ENCODE measurements around the gene C15orf61.

C15orf61 gene

DNA sequence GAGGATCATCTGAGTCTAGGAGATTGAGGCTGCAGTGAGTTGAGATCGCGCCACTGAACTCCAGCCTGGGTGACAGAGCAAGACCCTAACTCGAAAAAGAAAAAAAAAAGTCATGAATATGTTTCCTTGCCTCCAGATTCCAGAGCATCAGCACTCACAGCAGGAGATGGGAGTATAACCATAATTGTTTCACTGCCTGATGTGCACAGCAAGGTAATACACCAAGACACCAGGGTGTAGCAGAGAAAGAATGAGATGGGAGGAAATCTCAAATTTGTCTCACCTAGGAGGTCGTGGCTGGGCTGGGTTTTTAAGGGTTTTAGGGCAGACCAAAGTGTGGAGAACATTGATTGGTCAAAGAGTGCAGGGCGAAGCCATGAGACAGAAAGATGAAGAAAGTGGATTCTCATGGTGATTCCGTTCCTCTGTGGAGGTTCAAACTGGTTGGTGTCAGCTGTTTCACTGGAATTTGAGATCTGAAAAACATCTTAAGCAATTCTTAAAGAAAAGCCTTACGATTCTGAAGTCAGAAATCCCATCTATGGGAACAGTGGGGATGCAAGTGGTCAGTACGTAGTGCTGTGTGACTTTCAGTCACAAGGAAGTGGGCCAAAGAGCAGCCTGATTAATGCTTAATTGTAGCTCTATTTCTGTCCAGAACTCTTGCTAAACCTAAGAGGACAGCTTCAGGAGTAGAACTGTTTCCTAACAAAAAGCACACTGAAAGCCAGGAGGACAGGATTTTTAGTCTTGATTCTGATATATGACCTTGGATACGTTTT is 7.8 kb upstream of the C15orf61 start:
- no peak for DNase-seq (ENCODE audit: low spot score)

DNA sequence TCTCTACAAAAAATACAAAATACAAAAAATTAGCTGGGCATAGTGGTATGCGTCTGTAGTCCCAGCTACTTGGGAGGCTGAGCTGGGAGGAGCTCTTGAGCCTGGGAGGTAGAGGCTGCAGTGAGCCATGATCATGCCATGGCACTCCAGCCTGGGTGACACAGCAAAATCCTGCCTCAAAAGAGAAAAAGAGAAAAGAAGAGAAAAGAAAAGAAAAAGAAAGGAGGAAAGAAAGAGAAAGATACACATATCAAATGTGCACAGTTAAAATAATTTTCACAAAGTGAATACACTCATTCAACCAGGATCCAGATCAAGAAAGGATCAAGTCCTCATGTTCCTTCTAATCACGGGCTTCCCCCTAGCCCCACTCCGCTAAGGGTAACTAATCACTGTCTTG is 5.8 kb upstream of the C15orf61 start:
- DNase-seq (ENCODE audit: low spot score) = no peak

DNA sequence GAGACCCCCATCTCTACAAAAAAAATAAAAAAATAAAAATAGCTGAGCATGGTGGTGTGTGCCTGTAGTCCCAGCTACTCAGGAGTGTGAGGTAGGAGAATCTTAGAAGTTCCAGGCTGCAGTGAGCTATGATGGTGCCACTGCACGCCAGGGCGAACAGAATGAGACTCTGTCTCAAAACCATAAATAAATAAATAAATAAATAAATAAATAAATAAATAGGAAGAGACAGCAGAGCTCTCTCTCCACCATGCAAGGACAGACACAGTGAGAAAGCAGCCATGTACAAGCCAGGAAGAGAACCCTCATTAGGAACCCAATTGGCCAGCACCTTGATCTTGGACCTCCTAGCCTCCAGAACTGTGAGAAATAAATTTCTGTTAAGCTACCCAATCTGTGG is 5.4 kb upstream of the C15orf61 start:
- no peak for DNase-seq (ENCODE audit: low spot score)

DNA sequence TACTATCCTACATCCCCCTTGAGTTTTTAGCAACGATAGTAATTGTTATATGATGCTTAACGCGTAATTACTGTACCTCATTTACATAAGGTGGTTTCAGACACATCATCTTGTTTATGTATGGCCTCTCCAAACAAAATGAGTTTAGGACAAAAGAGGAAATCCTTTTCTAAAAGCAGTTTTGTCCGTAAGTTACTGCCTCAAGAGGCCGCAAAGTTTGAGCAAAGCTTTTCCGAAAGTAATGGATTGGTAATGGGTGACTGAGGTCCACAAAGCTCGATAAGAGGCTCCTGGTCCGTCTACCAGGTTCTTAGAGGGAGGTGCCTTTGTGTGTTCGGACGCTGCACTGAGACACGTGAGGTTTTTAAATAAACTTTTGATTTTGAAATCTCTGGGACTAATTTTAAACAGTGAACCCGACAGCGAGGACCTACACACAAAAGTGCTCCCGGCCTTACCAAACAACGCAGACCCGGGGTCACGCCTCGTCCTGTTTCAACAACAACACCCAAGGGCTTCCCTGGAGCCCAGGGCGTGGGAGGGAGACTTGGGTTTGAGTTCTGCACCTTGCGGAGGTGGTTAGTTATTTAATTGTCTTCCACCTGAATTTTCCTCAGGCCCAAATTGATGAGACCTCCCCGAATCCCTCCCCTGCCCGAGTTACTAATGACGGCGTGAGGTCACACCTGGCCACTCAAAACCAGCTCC is 456 bp upstream of the C15orf61 start:
- peak; percentile 11 for DNase-seq (ENCODE audit: low spot score)

DNA sequence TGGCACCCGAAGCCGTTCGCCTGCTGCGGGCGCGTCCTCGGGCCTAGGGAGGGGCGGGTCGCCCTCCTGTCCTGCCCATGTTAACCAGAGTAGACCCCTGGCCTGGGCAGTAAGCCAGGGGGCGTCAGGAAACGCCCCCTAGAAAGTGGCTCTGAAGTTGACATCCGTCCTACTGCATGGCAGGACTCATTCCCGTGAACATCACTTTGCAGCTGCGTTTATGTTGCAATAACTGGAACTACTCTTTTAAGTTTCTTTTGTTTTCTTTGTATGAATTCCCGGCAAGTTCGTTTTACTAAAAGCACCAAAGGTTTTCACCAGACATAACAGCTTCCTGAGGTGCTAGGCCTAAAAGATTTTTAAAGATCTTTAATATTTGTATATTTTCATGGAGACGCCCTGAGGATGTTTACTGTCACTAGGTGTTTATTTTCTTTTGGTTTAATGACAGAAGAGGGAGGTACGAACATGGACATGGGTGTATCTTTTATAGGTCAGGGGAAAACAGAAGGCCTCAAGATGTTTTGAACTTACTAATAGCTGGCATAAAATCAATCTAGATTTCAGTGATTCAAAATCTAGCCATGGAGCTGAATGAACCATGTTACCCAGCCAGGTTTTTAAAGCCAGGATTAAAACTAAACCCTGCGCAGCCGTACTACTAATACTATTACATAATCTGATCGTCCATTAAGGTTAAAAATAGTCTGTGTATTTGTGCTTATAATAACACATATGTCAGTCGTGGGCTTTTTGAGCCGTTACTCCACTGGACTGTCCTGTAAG is 1.0 kb downstream of the C15orf61 start:
- peak; percentile 30 for DNase-seq (ENCODE audit: low spot score)

DNA sequence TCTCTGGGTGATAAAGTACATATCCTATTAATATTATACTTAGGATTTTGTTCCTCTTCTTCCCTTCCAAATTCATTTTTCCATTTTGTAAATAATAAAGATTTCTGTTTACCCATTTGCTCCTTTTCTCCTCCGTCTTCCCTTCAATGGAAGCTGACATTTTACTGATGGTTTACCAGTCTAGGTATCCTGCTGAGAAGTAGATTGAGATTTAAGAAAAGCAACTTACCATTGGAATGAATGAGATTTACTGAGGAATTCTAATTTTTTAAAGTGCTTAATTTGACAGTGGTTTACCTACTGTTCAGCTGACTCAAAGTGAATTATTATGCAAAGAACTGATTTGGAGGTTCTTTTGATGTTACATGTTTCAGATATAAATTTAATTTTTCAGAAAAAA is 2.4 kb downstream of the C15orf61 start:
- no peak for DNase-seq (ENCODE audit: low spot score)

DNA sequence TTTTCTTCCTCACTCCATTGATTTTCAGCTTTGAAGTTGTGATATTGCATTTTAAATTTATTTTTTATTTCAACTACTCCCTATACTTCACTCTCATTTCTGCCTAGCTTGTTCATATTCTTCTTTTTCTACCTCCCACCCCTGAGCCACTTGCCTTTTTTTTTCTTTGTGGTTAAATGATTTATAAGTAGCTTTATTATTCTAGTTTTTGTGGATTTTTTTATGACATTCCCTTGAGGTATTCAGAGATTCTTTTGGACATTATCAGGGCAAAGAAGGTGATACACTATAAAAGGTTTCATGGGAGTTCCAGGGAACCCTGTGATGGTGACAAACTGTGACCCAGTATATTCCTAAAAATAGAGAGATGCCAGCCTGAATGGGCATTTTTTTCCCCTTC is 3.3 kb downstream of the C15orf61 start:
- DNase-seq (ENCODE audit: low spot score) = no peak

DNA sequence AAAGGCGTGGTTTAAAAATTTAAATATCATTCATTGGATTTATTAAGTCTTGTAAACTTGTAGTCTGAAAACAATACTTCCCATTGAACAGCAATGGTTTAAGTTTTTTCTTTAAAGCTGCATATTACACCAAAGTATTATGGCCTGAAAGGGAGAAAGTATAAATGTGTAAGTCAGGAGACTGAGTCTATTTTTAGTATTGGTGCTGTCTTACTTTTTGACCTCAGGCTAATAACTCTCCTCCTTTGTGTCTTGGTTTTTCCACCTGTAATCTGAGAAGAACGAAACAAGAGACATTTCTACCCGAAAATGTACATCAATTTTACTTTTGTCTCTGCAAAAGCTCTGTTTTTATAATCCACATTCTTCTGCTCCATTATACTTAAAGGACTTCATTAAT is 7.6 kb downstream of the C15orf61 start:
- DNase-seq (ENCODE audit: low spot score) = no peak

DNA sequence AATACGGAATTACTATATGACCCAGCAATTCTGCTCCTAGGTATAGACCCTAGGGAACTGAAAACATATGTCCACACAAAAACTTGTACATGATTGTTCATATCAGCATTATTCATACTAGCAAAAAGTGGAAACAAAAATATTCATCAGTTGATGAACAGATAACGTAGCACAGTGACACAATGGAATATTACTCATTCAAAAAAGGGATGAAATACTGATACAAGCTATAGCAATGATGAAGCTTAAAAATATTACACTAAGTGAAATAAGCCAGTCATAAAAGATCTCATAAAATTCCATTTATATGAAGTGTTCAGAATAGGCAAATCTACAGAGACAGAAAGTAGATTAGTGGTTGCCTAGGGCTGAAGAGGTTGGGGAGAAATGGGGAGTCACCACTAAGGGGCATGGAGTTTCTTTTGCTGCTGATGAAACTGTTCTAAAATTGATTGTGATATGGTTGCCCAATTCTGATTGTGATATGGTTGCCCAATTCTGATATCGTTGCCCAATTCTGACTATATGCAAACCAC is 10.5 kb downstream of the C15orf61 start:
- peak; percentile 42 for DNase-seq (ENCODE audit: low spot score)

DNA sequence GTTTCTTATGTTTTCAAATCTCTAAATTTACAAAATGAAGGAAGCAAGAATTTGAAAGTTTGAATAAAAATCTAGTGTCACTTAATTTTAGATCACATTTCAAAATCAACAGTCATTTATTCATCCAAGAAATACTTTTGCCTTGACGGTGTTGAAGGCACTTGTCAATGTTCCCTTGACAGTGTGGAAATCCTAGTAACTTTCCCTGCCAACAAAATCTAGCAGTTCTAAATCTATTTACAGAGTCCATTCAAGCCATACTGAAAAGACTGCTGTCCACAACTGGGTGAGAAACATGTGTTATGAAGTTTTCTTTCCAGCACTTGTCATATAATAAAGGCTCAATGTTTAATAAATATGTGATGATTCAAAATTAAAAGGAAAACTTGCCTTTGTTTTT is 12.9 kb downstream of the C15orf61 start:
- no peak for DNase-seq (ENCODE audit: low spot score)

DNA sequence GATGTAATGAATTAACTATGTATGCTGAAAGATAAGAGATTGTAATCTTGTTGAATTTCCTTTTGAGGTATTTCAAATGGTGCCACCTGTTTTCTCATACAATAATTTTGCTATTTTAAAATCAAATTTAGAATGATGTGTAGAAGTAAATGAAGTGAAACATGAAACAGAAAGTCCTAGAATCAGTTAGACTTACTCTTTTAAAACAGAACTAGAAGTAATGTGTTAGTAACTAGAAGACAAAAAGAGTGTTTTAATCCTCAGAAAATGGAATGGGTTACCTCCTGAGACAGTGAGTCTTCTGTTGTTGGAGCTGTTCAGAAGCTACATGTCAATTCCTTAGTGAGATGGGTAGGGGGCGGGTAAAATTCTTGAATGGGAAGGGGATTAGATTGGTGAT is 13.4 kb downstream of the C15orf61 start:
- no peak for DNase-seq (ENCODE audit: low spot score)

DNA sequence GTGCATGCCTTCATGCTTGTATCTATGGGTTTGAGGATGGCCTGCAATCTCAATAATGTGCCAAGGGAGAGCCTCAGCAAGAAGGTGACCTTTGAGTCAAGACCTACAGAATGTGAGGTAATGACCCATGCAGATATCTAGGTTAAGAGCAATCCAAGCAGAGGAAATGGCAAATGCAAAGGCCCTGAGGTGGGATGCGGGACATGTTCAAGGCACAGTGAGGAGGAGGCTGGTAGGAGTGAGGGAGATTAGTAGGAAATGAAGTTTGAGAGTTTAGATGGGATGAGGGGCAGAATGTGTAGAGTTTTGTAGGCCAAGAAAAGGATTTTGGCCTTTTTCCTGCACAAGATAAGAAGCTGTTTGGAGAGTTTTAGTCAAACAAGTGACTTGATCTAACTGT is 16.8 kb downstream of the C15orf61 start:
- no peak for DNase-seq (ENCODE audit: low spot score)

DNA sequence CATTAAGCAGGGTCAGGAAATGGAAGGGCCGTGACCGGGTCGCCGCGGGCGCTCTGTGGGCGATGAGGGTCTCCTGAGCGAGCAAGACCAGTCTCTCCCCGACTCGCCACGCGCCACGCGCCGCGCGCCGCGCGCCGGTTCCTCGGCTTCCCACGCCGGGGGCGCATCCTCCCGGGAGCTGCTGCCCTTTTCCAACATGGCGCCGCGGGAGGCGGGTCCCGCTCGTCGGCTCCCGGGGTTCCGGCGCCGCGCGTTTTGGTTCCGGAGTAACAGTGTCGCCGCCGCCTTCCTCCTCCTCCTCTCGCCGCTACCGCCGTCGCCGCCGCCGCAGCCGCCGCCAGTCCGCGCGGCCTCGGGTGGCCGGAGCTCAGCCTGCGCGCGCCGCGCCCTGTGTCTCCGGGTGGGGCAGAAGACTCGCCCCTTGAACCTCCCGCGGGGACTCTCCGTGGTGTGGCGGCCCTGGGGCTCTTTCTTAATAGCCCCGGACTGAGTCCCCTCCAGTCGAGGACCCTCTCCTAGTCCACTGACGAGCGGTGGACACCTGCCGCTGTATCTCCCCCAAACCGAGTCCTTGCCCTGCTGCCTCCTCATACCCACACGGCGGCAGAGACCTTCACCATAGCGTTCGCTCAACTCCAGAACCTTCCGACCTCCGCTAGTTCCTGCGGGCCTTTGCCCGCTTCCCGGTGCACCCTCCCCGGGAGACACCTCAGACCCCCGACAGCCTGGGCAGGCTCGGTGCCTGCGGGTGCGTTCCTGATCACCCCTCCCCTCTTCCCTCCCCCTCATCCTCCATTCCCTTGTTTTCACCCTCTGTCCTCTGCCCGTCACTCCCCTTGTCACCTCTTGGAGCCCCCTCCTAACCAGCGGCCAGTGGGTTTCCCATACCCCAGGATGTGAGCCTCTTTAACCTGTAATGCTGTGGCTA is 21.8 kb downstream of the C15orf61 start, which contains the start of gene MAP2K5:
MAP2K5 (plus strand) TSS at position 284 of the 928 bp plus-strand sequence; CDS start at position 917, 633 bp downstream.
- DNase-seq (ENCODE audit: low spot score) = peak; percentile 92

DNA sequence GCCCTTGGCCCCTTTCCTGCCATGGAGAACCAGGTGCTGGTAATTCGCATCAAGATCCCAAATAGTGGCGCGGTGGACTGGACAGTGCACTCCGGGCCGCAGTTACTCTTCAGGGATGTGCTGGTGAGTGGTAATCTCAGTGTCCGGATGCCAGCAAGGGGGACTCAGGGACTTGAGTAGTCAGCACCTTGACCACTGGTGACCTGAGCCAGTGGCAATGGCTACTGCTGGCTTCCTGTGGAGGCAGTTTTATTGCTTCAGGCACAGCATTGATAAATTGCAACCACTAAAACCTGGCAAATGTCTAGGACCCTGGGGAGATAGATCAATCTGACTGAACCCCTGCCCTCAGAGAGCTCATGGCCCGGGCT is 22.4 kb downstream of the C15orf61 start:
- DNase-seq (ENCODE audit: low spot score) = peak; percentile 25

DNA sequence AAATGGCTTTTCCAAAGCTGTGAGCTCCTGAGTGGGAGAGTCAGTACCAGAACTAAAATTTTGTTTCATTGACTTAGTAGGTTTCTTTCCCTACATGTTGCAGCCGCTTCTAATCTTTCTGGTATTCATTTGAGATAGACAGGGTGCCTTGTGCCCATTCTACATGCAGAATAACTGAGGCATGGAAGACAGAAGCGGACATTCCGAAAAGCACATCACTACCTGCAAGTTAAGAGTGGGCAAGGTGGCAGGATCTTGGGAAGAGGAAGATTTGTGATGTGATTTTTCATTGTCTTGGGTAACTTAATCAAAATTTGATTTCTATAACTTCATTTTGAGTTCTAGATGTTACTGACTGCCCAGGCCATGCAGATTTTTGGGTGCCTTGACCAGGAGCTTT is 23.5 kb downstream of the C15orf61 start:
- DNase-seq (ENCODE audit: low spot score) = no peak

DNA sequence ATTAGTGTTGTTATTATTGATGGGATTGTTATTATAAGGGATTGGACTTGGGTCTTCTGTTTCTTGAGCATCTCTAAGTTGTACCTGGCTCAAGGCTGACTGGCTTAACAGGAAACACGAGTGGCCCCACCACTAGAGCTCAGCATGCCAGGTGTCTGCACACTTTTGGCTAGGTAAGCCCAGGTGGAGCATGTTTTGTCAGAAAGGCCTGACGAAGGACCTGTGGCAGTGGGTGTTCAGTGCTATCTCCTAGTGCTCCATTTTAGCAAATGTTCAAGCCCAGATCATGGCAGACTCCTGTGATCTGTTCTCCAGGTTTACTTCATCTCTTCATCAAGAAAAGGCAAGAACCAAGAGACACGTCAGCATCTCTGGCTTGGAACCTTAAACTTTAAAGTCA is 24.9 kb downstream of the C15orf61 start:
- DNase-seq (ENCODE audit: low spot score) = no peak

DNA sequence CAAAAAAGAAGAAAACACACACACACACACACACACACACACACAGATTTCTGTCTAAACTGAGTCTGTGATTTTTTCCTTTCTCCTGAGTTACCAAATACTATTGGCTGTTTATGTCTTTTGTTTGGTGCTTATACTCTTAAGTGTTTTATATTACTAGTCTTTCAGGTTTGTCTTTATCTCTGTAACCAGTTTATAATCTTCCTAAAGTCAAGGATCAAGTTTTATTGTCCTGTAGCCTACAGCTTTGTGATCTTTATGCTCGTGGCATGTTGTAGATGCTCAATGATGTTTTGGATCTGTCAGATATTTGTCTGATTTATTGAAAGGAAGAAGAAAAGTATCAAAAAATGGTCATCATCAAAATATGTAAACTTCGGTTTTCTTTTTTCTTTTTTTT is 26.1 kb downstream of the C15orf61 start:
- DNase-seq (ENCODE audit: low spot score) = no peak

DNA sequence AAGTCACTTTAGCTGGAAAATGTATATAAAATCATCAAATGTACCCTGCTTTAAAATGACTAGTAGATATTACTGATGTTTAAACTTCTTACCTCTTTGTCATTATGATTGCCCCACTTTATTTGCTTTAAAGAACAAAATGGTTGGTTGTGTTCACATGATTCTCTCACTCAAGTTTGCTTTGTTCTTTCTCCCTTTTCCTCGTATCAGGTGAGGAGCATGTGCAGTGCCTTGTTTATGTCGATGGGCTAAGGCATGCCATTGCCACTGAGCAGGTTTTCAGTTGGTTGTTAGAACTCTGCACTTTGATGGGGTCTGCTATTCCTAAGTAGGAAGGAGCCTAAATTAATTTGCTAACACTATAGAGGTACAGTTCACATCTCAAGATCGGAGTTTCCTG is 26.9 kb downstream of the C15orf61 start:
- no peak for DNase-seq (ENCODE audit: low spot score)

DNA sequence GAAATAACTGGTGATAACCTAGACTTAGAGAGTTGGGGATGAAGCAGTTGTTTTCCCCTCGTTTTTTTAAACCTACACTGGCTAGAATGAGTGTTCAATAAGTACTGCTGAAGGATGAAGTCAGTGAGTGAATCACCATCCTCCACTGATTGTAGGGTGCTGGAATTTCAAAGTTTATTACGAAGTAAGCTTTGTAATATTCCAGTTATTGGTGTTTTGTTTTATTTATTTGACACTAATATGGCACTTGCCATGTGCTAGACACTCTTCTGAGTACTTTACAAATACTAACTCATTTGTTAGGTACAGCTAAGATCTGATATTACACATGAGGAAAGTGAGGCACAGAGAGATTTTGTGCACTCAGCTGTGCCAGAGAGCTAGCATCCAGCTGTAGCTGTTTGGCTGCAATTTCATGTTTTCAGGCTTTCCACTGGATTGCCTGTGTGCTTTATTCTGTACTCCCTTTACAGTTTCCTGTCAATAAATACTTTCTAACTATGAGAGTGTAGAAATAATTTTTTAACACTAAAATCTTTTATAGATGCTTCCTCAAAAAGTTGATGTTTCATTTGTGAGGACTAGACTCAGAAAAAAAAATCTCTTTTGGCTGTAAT is 27.4 kb downstream of the C15orf61 start:
- DNase-seq (ENCODE audit: low spot score) = peak; percentile 53

DNA sequence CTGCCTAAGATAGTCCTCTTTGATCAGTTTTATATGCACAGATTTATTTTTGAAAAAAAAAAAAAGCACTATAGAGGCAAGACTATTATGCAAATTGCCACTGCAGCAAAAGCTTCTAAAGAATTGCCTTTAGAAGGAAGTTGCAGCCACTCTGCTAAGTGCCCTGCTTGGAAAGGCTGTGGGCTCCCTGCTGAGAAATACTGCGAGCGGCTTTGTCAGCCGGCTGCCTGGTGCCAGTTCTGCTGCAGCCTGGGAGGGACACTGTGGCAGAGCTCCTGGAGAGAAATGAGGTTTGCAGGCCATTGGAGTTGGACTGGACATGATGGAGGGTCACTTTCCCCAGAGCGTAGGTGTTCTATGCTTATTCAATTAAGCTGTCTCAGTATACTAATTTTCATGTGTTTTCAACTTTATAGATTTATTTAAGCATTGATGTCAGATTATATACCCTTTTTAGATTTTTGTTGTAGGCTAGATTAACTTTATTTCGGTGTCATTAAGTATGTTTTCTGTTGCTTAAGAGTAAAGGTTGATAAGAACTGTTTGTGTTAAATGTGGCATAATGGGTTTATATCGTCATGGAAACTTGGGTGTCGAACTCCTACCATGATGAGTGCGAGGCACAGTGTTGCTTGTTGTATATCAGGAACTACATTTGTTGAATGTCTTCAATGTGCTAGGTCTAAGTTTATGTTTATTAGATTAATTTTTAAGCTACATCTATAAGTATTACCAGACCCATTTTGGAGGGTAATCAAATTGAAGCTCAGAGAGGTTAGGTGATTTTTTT is 28.1 kb downstream of the C15orf61 start:
- peak; percentile 35 for DNase-seq (ENCODE audit: low spot score)
